ENCODE measurements around the gene TRPV4.

TRPV4 gene

GRCh38 chr12:109829667-109830066 lies 3.5 kb downstream of the TRPV4 start:
- H3K4me3 ChIP-seq (ENCODE audit: low read depth, low read length), result no peak overlapping the region

GRCh38 chr12:109828754-109829511 lies 4.3 kb downstream of the TRPV4 start:
- H3K4me3 ChIP-seq (ENCODE audit: low read depth, low read length), result no peak overlapping the region

DNA sequence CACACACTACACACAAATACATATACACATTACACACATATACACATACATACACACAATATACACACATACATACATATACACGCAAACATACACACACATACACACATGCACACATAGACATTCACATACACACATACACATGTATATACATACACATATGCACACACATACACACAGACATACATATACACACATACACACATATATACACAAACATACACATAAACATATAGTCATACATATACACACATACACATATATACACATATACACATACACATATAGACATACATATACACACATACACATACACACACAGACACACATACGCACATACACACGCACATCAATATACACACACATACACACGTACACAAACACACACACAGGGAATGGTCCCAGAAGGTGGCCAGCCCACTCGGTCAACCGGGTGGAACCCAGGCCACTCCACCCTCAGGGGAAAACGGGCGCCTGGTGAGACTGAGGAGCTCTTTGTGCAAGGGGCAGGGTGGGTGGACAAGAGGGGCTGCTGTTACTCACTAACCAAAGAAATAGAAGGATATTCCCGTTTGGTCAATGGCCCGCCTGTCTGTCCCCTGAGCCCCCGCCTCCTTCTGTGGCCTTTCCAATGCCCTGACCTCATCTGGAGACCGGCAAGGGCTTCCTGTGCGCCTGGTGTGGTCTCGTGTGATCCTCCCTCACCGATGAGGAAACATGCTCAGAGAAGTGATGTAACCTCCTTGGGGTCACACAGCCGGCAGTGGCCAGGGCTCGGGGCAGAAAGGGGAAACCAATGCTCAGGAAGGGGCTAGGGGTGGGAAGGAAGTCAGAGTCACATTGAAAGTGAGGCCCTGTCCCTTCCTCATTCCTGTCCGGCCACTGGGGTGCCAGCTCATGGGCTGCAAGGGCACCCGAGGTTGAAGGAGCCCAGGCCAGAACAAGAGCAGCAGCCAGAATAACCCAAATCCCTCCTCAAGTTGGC lies 5.3 kb downstream of the TRPV4 start:
- no peak overlapping the region for H3K4me3 ChIP-seq (ENCODE audit: low read depth, low read length)

DNA sequence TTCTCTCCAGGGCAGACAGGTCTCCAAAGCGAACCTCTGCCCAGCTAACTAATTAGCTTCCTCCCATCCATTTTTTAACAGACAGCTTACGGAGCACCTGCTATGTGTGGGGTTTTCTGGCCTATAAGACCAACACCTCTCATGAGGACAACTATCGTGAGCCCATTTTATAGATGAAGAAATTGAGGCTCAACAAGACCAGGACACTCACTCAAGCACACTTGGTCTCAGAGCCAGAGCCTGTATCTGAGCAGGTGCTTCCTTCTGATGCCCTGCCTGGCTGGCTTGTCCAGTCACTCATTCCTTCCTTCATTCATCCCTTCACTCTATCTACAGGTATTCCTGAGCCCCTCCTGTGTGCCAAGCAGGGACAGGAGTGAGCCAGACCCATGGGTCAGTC lies 6.1 kb downstream of the TRPV4 start:
- no peak overlapping the region for H3K4me3 ChIP-seq (ENCODE audit: low read depth, low read length)

DNA sequence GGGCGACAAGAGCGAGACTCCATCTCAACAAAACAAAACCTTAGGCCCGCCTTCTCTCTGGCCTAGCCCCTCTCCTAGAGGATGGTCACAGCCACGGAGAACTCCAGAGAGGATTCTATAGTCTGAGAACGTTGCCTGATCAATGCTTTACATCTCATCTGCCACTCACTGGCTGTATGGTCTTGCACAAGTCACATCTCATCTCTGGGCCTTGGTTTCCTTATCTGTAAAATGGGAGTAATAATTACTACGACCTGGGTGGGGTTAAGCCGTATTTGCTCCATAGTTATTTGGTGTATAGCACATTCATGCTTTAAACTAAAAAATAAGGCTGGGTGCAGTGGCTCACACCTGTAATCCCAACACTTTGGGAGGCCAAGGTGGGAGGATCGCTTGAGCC lies 8.5 kb downstream of the TRPV4 start:
- no peak overlapping the region for H3K4me3 ChIP-seq (ENCODE audit: low read depth, low read length)

DNA sequence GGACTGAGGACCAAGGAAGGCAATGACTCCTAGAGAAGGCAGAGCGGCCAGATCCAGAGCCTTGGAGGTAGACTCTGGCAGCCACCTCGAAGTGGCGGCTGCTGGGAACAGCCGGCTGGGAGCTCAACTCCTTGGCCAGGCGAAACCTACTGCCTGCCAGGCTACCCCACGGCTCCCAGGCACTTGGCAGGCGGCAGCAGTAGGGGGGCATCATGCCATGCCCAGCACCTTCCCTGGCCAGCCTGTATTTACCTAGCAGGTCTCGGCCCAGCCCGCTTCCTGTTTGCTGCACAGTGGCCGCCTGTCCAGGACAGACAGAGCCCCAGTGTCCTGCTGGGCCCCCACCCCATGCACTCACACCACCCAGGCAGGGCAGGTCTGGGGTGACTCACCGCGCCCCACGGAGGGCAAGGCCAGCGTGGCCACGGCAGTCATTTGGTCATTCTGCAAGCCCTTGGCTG lies 10.2 kb downstream of the TRPV4 start:
- H3K4me3 ChIP-seq (ENCODE audit: low read depth, low read length), result no peak overlapping the region

DNA sequence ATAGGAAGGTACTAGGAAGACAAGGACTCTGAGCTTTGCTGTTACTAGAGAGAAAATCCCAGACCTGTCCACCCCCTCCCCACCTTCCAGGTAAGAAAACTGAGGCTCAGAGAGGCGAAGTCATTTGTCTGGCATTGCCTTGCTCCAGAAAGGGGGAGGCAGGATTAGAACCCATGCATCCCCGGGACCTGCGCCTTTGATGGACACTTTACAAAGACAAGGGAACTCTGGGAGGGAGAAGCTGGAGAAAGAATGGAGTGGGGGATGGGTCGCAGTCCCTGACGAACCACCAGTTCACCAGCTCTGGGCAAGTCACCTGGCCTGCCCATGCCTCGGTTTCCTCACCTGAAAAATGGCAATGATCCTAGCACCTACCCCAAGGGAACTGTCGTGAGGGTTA lies 10.8 kb downstream of the TRPV4 start:
- H3K4me3 ChIP-seq (ENCODE audit: low read depth, low read length), result no peak overlapping the region

DNA sequence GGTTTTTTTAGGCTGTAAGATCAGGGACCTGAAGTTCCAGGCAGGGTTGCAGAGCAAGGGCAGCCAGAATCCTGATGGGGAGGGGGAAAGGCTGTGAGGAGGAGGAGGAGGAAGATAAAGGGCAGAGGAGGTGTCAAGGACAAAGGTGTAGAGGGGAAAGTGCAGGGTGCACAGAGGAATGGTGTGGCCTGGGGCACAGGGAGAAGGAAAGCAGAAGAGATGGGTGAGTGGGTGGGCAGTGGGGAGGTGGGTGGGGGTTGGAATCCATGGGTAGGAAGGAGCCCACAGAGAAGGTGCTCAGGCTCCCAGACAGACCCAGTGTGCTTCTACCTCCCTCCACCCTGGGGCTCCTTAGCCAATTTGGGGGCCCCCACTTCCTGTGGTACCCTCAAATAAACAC lies 11.2 kb downstream of the TRPV4 start:
- H3K4me3 ChIP-seq (ENCODE audit: low read depth, low read length), result no peak overlapping the region

- no peak overlapping the region for H3K4me3 ChIP-seq (ENCODE audit: low read depth, low read length)
Observed at GRCh38 chr12:109820816-109821381, 12.3 kb downstream of the TRPV4 start.

DNA sequence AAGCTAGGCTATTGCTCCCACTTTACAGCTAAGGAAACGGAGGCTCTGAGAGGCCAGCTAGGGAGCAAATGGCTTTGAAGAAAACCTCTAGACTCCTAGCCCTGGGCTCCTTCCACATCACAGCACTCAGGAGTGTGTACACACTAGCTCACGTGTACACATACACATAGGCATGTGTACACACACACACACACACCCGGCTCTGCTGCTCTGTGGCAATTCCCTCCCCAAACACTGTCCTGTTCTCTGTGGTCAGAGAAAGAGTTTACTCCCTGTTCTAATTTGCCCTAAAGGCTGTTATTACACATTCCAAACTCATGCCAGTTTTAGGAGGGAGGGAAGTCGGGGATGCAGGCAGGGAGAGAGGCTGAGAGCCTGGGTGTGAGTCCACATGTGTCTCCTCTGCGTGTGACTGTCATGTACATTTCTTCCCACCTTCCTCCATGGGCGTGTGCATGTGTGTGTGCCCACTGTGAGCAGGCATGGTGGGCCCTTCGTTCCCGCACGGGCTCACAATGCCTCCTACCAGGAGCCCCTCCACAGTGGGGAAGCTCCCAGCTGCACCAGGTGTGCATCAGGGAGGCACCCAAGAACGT lies 14.2 kb downstream of the TRPV4 start:
- no peak overlapping the region for H3K4me3 ChIP-seq (ENCODE audit: low read depth, low read length)

DNA sequence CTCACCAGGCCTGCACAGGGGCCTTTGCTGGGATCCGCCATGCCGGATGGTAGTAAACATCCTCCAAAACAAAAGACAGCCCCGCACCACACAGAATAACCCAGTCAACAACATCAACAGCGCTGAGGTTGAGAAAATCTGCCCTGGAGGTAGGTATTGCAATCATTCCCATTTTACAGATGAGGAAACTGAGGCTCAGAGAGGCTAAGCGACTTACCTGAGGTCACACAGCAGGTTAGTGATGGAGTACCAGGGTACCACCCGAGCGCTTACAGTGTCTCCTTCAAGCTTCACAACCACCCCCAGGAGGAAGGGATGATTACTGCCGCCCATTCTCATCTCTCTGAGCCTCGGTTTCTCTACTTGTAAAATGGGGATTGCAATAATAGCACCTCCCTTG lies 14.9 kb downstream of the TRPV4 start:
- H3K4me3 ChIP-seq (ENCODE audit: low read depth, low read length), result no peak overlapping the region

GRCh38 chr12:109817627-109818231 lies 15.5 kb downstream of the TRPV4 start:
- H3K4me3 ChIP-seq (ENCODE audit: low read depth, low read length), result no peak overlapping the region

- H3K4me3 ChIP-seq (ENCODE audit: low read depth, low read length), result no peak overlapping the region
Observed at GRCh38 chr12:109816870-109817269, 16.3 kb downstream of the TRPV4 start.

- H3K4me3 ChIP-seq (ENCODE audit: low read depth, low read length), result no peak overlapping the region
Observed at GRCh38 chr12:109815757-109816617, 17.2 kb downstream of the TRPV4 start.

DNA sequence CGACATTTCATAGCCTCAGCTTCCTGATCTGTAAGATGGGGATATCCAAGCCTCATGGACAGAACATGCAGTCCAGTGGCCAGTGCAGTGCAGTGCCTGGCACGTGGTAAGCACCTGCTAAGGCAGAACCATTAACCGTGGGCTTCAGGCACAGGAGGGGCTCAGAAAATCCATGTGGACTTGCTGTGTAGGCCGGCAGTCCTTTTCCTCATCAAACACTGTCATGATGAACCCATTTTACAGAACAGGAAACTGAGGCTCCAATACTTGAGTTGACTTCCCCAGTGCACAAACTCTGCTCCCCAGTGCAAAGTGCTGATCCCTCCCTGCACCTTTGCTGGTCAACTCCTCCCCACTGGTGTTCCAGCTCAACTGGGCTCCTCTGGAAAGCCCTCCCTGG lies 18.0 kb downstream of the TRPV4 start:
- H3K4me3 ChIP-seq (ENCODE audit: low read depth, low read length), result no peak overlapping the region

DNA sequence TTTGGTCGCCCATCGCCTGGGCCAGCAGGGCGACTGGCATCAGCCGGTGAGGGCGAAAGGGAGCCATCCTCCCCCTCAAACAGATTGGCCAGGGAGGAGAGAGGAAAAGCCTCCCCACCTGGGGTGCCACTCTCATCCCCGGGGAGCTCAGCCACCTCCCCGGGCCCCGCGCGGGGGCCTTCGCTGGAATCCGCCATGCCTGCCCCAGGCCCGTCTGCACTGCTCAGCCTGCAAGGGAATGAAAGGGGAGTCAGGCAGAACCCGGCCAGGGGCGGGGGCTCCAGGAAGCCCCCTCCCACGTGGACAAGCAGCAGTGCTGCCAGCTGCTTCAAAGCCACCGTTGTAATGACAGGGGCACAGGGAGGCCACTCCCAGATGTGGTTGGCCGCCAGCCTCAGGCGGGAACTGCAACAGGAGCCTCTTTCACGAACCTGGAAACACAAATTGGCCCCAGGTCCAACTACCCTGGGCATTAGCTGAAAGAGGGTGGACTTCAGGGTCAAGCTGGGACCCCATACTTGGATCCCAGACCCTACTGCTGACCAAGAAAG lies 18.5 kb downstream of the TRPV4 start:
- H3K4me3 ChIP-seq (ENCODE audit: low read depth, low read length), result no peak overlapping the region

- no peak overlapping the region for H3K4me3 ChIP-seq (ENCODE audit: low read depth, low read length)
Observed at GRCh38 chr12:109813810-109814416, 19.3 kb downstream of the TRPV4 start.

DNA sequence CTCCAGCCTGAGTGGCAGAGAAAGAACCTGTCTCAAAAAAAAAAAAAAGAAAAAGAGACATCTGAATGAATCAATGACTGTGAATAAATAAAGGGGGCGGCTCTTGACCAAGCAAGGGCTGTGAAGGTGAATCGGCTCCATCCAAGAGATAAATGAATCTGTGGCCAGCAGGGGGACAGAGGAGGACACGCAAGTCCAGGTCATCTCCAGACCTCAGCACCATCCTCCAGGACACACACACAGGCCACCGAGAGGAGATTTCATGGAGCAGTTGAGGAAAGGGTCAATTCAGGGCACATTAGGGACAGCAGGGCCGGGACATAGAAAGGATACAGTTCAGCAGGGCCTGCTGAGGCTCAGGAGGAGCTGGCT lies 21.6 kb downstream of the TRPV4 start:
- H3K4me3 ChIP-seq (ENCODE audit: low read depth, low read length), result no peak overlapping the region

- no peak overlapping the region for H3K4me3 ChIP-seq (ENCODE audit: low read depth, low read length)
Observed at GRCh38 chr12:109810954-109811623, 22.1 kb downstream of the TRPV4 start.

Data from iPS-11a (cell line).